HepG2 (cell line): ENCODE data around the gene NDE1. TPM values are rescaled to one million over a fixed set of nuclear protein-coding genes. Genes with fewer than 3 reads are reported as not detected.
A peak's percentile ranks its signal among the peaks of the same experiment; 100 is the strongest.
"Not testable (repeated sequence)": the region's sequence is repeated elsewhere in the genome, so short reads cannot be mapped to it uniquely, and the experiment has no call there.

ENCODE experiments used
- ATAC-seq: fragments of 200-7000 bp; cut with Tn5 transposase; 3 replicates; pipeline ENCODE4 v1.9.1; 2020; ENCODE audit warnings: mild to moderate bottlenecking, moderate library complexity
- BruUV-seq: library from RNA; stranded (reverse); fragments of 400-500 nt; replicated peaks from 2 replicates; lab custom pipeline; 2021; lab: Mats Ljungman, UMichigan
- CTCF ChIA-PET: fragments of 300-600 bp; formaldehyde crosslinking; extraction: SDS; loops from one replicate; lab custom pipeline; 2021; ENCODE audit warnings: low total read pairs, inconsistent platforms, low intra/inter-chr PET ratio; lab: Yijun Ruan, JAX
- POLR2A ChIA-PET: fragments of 350-600 bp; sonication (Branson Sonifier 250); formaldehyde crosslinking; loops from one replicate; lab custom pipeline; 2020; ENCODE audit warnings: antibody characterized with exemption, inconsistent platforms; lab: Yijun Ruan, JAX
- DNase-seq: peaks from one replicate; pipeline ENCODE4 v3.0.0-alpha.2; 2015; ENCODE audit warnings: low spot score
- FAIRE-seq: peaks from 3 replicates; lab custom pipeline; 2011; peaks lifted over from hg19 to GRCh38; lab: Jason Lieb, UNC
- H2AFZ ChIP-seq: one replicate; pipeline ENCODE4 v1.6.1; 2011; ENCODE audit warnings: low read length, inconsistent platforms
- H3K27ac ChIP-seq: fragments of 300-600 bp; 3 replicates; pipeline ENCODE4 v1.8.0; 2011; ENCODE audit warnings: mixed run types, mild to moderate bottlenecking, mixed read lengths, low read length, inconsistent platforms; ENCODE audit not compliant: insufficient read depth; ENCODE audit errors: extremely low read length
- H3K27me3 ChIP-seq, 2 experiments: fragments of 200-600 bp in 1 of 2; 2 replicates in 1 of 2; 3 replicates in 1 of 2; pipeline versions ENCODE4 v1.6.0 to v1.8.0; 2011; ENCODE audit warnings: low read length in 2 of 2, mild to moderate bottlenecking in 2 of 2, moderate library complexity in 2 of 2, inconsistent platforms in 1 of 2; ENCODE audit not compliant: insufficient read depth in 2 of 2, control insufficient read depth in 1 of 2
- H3K36me3 ChIP-seq, 2 experiments: fragments of 200-600 bp in 1 of 2; replicated peaks in 1 of 2; 2 replicates in 1 of 2; 3 replicates in 1 of 2; pipeline versions ENCODE4 v1.5.1 to v1.8.0; 2011; ENCODE audit warnings: low read length in 2 of 2, inconsistent platforms in 1 of 2; ENCODE audit not compliant: insufficient read depth in 2 of 2, control insufficient read depth in 1 of 2
- H3K4me1 ChIP-seq: 2 replicates; pipeline ENCODE4 v1.5.1; 2012; ENCODE audit warnings: low read length, inconsistent platforms; ENCODE audit not compliant: insufficient read depth
- H3K4me2 ChIP-seq: 2 replicates; pipeline ENCODE4 v1.6.0; 2011; ENCODE audit warnings: low read depth, low read length, inconsistent platforms
- H3K4me3 ChIP-seq, 3 experiments: fragments of 200-600 bp in 1 of 3; sonication (generic), shearing (Covaris generic) in 1 of 3; replicated peaks in 1 of 3; 2 replicates each; pipeline ENCODE4 v1.5.1; 2011 to 2016; ENCODE audit warnings: low read length in 3 of 3, inconsistent platforms in 2 of 3, low read depth in 2 of 3, mild to moderate bottlenecking in 2 of 3, control low read depth in 1 of 3, mixed read lengths in 1 of 3; ENCODE audit not compliant: insufficient read depth in 1 of 3
- H3K79me2 ChIP-seq: one replicate; pipeline ENCODE4 v1.6.1; 2011; ENCODE audit warnings: low read length, inconsistent platforms; ENCODE audit not compliant: insufficient read depth
- H3K9ac ChIP-seq: 2 replicates; pipeline ENCODE4 v1.6.0; 2011; ENCODE audit warnings: mild to moderate bottlenecking, low read depth, low read length, inconsistent platforms; ENCODE audit not compliant: insufficient read depth
- H3K9me3 ChIP-seq: 2 replicates; pipeline ENCODE4 v1.5.1; 2012; ENCODE audit warnings: mild to moderate bottlenecking, low read length
- H4K20me1 ChIP-seq: 2 replicates; pipeline ENCODE4 v1.6.0; 2011; ENCODE audit warnings: inconsistent platforms, mild to moderate bottlenecking, low read length, moderate library complexity; ENCODE audit not compliant: insufficient read depth
- CEBPB ChIP-seq: IDR thresholded peaks from 2 replicates; pipeline ENCODE4 v1.6.1; 2011; ENCODE audit warnings: low read depth, low read length, improper control_type of control experiment, borderline replicate concordance
- CEBPG ChIP-seq: IDR thresholded peaks from 2 replicates; pipeline ENCODE4 v1.6.1; 2016
- CREBL2 ChIP-seq: sonication (generic); formaldehyde crosslinking; IDR thresholded peaks from 2 replicates; pipeline ENCODE4 v1.8.1; 2023; ENCODE audit warnings: missing genetic modification reagents, mild to moderate bottlenecking, borderline replicate concordance
- HDAC1 ChIP-seq: sonication (generic); formaldehyde crosslinking; IDR thresholded peaks from 2 replicates; pipeline ENCODE4 v1.5.1; 2020; ENCODE audit warnings: mild to moderate bottlenecking, missing genetic modification reagents
- RBM39 ChIP-seq: fragments of 200-400 bp; formaldehyde crosslinking; IDR thresholded peaks from one replicate; pipeline ENCODE4 v1.6.1; 2018; ENCODE audit warnings: antibody characterized with exemption, mild to moderate bottlenecking, low read depth, low read length; ENCODE audit not compliant: poor library complexity, severe bottlenecking
- SRF ChIP-seq: IDR thresholded peaks from 2 replicates; pipeline ENCODE4 v1.6.1; 2011; ENCODE audit warnings: mild to moderate bottlenecking, low read depth, low read length, moderate library complexity
- SRSF1 ChIP-seq: fragments of 200-400 bp; formaldehyde crosslinking; optimal IDR thresholded peaks from 2 replicates; pipeline ENCODE3; 2017; ENCODE audit warnings: mild to moderate bottlenecking, low read depth, low read length, moderate library complexity
- ZBTB7A ChIP-seq: sonication (generic); formaldehyde crosslinking; IDR thresholded peaks from 2 replicates; pipeline ENCODE4 v1.8.0; 2022; ENCODE audit warnings: mild to moderate bottlenecking, missing genetic modification reagents
- ZFP41 ChIP-seq: sonication (generic); formaldehyde crosslinking; IDR thresholded peaks from 2 replicates; pipeline ENCODE4 v1.4.0; 2020; ENCODE audit warnings: mild to moderate bottlenecking, missing genetic modification reagents, borderline replicate concordance
- ZNF460 ChIP-seq: sonication (generic); formaldehyde crosslinking; IDR thresholded peaks from 2 replicates; pipeline ENCODE4 v1.5.1; 2020; ENCODE audit warnings: missing genetic modification reagents, mild to moderate bottlenecking, borderline replicate concordance
- ZNF770 ChIP-seq: sonication (generic); formaldehyde crosslinking; IDR thresholded peaks from 2 replicates; pipeline ENCODE4 v1.5.0; 2020; ENCODE audit warnings: mild to moderate bottlenecking, missing genetic modification reagents
- ZNF883 ChIP-seq: sonication (generic); formaldehyde crosslinking; IDR thresholded peaks from 2 replicates; pipeline ENCODE4 v1.5.1; 2020; ENCODE audit warnings: mild to moderate bottlenecking, missing genetic modification reagents; ENCODE audit errors: not compliant biosample characterization
- WGBS: methylation state at CpG from one replicate; pipeline ENCODE4 v1.1.6; 2017; ENCODE audit warnings: low lambda C conversion rate; 5-methylcytosine and 5-hydroxymethylcytosine counted together
- in situ Hi-C: cut with HindIII; loops from 2 replicates; pipeline ENCODE4 v1.10.0; 2017; ENCODE audit warnings: low pct_unique_long_range_greater_than_20kb; ENCODE audit not compliant: extremely low pct_ligation_motif_present
- intact Hi-C: fragments of 100-400 bp; cut with micrococcal nuclease; formaldehyde crosslinking; loops from one replicate; pipeline ENCODE4 v1.10.0; 2022; ENCODE audit not compliant: unreplicated experiment
- polyA plus RNA-seq, 8 experiments: library from polyadenylated mRNA; depleted of rRNA in 3 of 8; stranded (reverse) in 7 of 8; unstranded in 1 of 8; fragments of >200 nt; fragmentation: Illumina TruSeq in 4 of 8; extraction: Trizol in 4 of 8; gene quantifications; 2 replicates each; pipeline versions ENCODE4 v1.2.1 to v1.2.3, GENCODE V29; 2011 to 2016; ENCODE audit warnings: low read depth in 4 of 8, missing spikeins in 1 of 8, mixed read lengths in 1 of 8; ENCODE audit not compliant: insufficient read depth in 1 of 8
- total RNA-seq, 5 experiments: library from RNA; depleted of rRNA; stranded (reverse); fragments of >200 nt; fragmentation: Illumina TruSeq; extraction: Trizol; gene quantifications; 2 replicates each; pipeline ENCODE4 v1.2.3, GENCODE V29; 2016; ENCODE audit warnings: low read depth in 1 of 5

The NDE1 gene
- total and polyA plus RNA-seq, 2 of the 13 experiments (the other 11 are each of a cell fraction or from before 2014, with no cell fraction given): 40.9 to 72.5 TPM

GRCh38 chr16:15671530-15672117 is 21.6 kb downstream of the NDE1 start (continued):
- TF ChIP-seq ZNF770 (CRISPR knock-in tag): peak; percentile 81
- no peak for TF ChIP-seq SRF
- no peak for TF ChIP-seq SRSF1
- no peak for TF ChIP-seq HDAC1 (CRISPR knock-in tag)
- TF ChIP-seq, all 625 proteins: peak for 9

GRCh38 chr16:15672127-15672513 is 22.1 kb downstream of the NDE1 start:
- H3K4me1 ChIP-seq: peaks cover 58% of the 10 kb centered on the region
- H3K36me3 ChIP-seq: peaks cover 45 to 56% of the 10 kb centered on the region in 2 experiments
- H3K27ac ChIP-seq: peak overlapping the region; percentile 62
- peak overlapping the region; percentile 64 for H3K9ac ChIP-seq
- BruUV-seq, H4K20me1 ChIP-seq, H3K27me3 ChIP-seq, in situ Hi-C loops, H2AFZ ChIP-seq, FAIRE-seq, DNase-seq, CTCF ChIA-PET, H3K9me3 ChIP-seq: not testable (repeated sequence)
- peak; percentile 28 for ATAC-seq
- POLR2A ChIA-PET: interaction anchor here (1.1 to 4.8 kb wide), 6 partner anchors 10 to 96 kb away, joined by 3 to 53 read pairs (median 8); partner anchors contain the start of gene MARF1
- intact Hi-C loops: loop anchor here (1.0 to 2.0 kb wide), 2 partner anchors 21 to 29 kb away; partner anchors contain the start of genes MARF1 and NDE1
- peak overlapping the region; percentile 70 for H3K4me2 ChIP-seq
- peak overlapping the region in 1 of 3 experiments; percentile 36; a peak in 1 of 6 replicates for H3K4me3 ChIP-seq
- TF ChIP-seq ZFP41 (CRISPR knock-in tag): 0 out of 2 replicates have a peak, but pooled peaks have one; percentile 19
- peak; percentile 9 for TF ChIP-seq RBM39
- TF ChIP-seq ZNF883 (CRISPR knock-in tag): peak; percentile 9
- TF ChIP-seq ZBTB7A (CRISPR knock-in tag): 0 out of 2 replicates have a peak, but pooled peaks have one; percentile 5
- TF ChIP-seq ZNF460 (CRISPR knock-in tag): peak; percentile 76; the same call in 1 of the 2 replicates
- TF ChIP-seq CEBPB: peak; percentile 64; the same call in 1 of the 2 replicates
- TF ChIP-seq CREBL2 (CRISPR knock-in tag): 0 out of 2 replicates have a peak, but pooled peaks have one; percentile 27
- TF ChIP-seq CEBPG (CRISPR knock-in tag): peak; percentile 74
- 83% methylated on average over 10 of the region's 10 CpGs for WGBS
- H3K79me2 ChIP-seq: peaks cover 17% of the 10 kb centered on the region
